K562 (cell line): ENCODE results near the gene FOXI1. TPM values are rescaled to one million over a fixed set of nuclear protein-coding genes. Genes with fewer than 3 reads are reported as not detected.
A peak's percentile ranks its signal among the peaks of the same experiment; 100 is the strongest.

Experiments
- ATAC-seq: fragments of 200-7000 bp; cut with Tn5 transposase; 3 replicates; pipeline ENCODE4 v1.9.1; 2020; ENCODE audit warnings: moderate library complexity
- BruUV-seq: library from RNA; stranded (reverse); fragments of 400-500 nt; replicated peaks from 2 replicates; lab custom pipeline; 2021; lab: Mats Ljungman, UMichigan
- CTCF ChIA-PET: fragments of 300-600 bp; formaldehyde crosslinking; extraction: SDS; loops from one replicate; lab custom pipeline; 2021; ENCODE audit warnings: low intra/inter-chr PET ratio; lab: Yijun Ruan, JAX
- POLR2A ChIA-PET: fragments of 300-600, 350-650 bp; sonication (Branson Sonifier 250); formaldehyde crosslinking; extraction: SDS; loops from one replicate; lab custom pipeline; 2021; ENCODE audit warnings: antibody characterized with exemption, inconsistent platforms; lab: Yijun Ruan, JAX
- DNase-seq, 4 experiments: peaks; one replicate each; pipeline versions ENCODE4 v3.0.0 to v3.0.0-alpha.2; 2011 to 2018; ENCODE audit warnings: low spot score in 3 of 4, mixed read lengths in 3 of 4; ENCODE audit errors: extremely low read depth in 1 of 4
- FAIRE-seq: peaks from 2 replicates; lab custom pipeline; 2011; peaks lifted over from hg19 to GRCh38; lab: Jason Lieb, UNC
- H2AFZ ChIP-seq: 2 replicates; pipeline ENCODE4 v1.6.0; 2011; ENCODE audit warnings: low read depth, low read length, control low read depth, inconsistent platforms
- H3K27ac ChIP-seq: fragments of 200-600 bp; 3 replicates; pipeline ENCODE4 v1.8.0; 2011; ENCODE audit warnings: low read depth, mild to moderate bottlenecking, control low read depth, inconsistent platforms, low read length, moderate library complexity, mixed read lengths; ENCODE audit errors: extremely low read depth
- H3K27me3 ChIP-seq, 2 experiments: fragments of 300-600 bp in 1 of 2; 2 replicates in 1 of 2; 3 replicates in 1 of 2; pipeline versions ENCODE4 v1.6.0 to v1.8.0; 2011; ENCODE audit warnings: inconsistent platforms in 2 of 2, low read length in 2 of 2, mild to moderate bottlenecking in 1 of 2, mixed read lengths in 1 of 2, moderate library complexity in 1 of 2; ENCODE audit not compliant: control insufficient read depth in 2 of 2, insufficient read depth in 2 of 2
- H3K36me3 ChIP-seq: fragments of 300-600 bp; 3 replicates; pipeline ENCODE4 v1.8.0; 2011; ENCODE audit warnings: mild to moderate bottlenecking, low read length, inconsistent platforms; ENCODE audit not compliant: control insufficient read depth, insufficient read depth
- H3K4me1 ChIP-seq, 2 experiments: fragments of 200-600 bp in 1 of 2; replicated peaks in 1 of 2; 2 replicates in 1 of 2; 3 replicates in 1 of 2; pipeline versions ENCODE4 v1.5.1 to v1.8.0; 2011; ENCODE audit warnings: inconsistent platforms in 2 of 2, low read length in 2 of 2, mild to moderate bottlenecking in 1 of 2, mixed read lengths in 1 of 2, moderate library complexity in 1 of 2; ENCODE audit not compliant: control insufficient read depth in 2 of 2, insufficient read depth in 2 of 2
- H3K4me2 ChIP-seq: 2 replicates; pipeline ENCODE4 v1.6.1; 2011; ENCODE audit warnings: low read length, control low read depth, inconsistent platforms, mixed read lengths; ENCODE audit not compliant: insufficient read depth
- H3K4me3 ChIP-seq: fragments of 200-600 bp; sonication (generic), shearing (Covaris generic); 2 replicates; pipeline ENCODE4 v1.5.1; 2016; ENCODE audit warnings: control low read depth, inconsistent platforms
- H3K79me2 ChIP-seq: fragments of 200-600 bp; 3 replicates; pipeline ENCODE4 v1.8.0; 2011; ENCODE audit warnings: low read length, inconsistent platforms; ENCODE audit not compliant: control insufficient read depth, insufficient read depth
- H3K9ac ChIP-seq, 2 experiments: 2 replicates each; pipeline versions ENCODE4 v1.6.0 to v1.6.1; 2011; ENCODE audit warnings: low read depth in 2 of 2, low read length in 2 of 2, control low read depth in 1 of 2, inconsistent platforms in 1 of 2, mild to moderate bottlenecking in 1 of 2, mixed read lengths in 1 of 2; ENCODE audit not compliant: insufficient read depth in 1 of 2
- H3K9me1 ChIP-seq: one replicate; pipeline ENCODE4 v1.6.0; 2011; ENCODE audit warnings: inconsistent platforms, mild to moderate bottlenecking, low read length, moderate library complexity; ENCODE audit not compliant: control insufficient read depth, insufficient read depth
- H3K9me3 ChIP-seq: replicated peaks from 2 replicates; pipeline ENCODE4 v1.5.1; 2011; ENCODE audit warnings: low read depth, low read length, inconsistent platforms; ENCODE audit not compliant: control insufficient read depth, insufficient read depth
- H4K20me1 ChIP-seq: replicated peaks from 2 replicates; pipeline ENCODE4 v1.6.1; 2011; ENCODE audit warnings: low read length, inconsistent platforms, mixed read lengths; ENCODE audit not compliant: control insufficient read depth, insufficient read depth
- DDX20 ChIP-seq: fragments of 450-650 bp; IDR thresholded peaks from 2 replicates; pipeline ENCODE4 v1.6.1; 2016; ENCODE audit warnings: missing genetic modification characterization, low read depth, mild to moderate bottlenecking, missing compliant biosample characterization, moderate library complexity
- NFIC ChIP-seq: fragments of 450-650 bp; IDR thresholded peaks from 2 replicates; pipeline ENCODE4 v1.6.1; 2017; ENCODE audit warnings: mild to moderate bottlenecking, inconsistent platforms
- RBM25 ChIP-seq: fragments of 200-400 bp; formaldehyde crosslinking; IDR thresholded peaks from 2 replicates; pipeline ENCODE4 v1.6.1; 2018; ENCODE audit warnings: low read length, low read depth, moderate library complexity; ENCODE audit not compliant: severe bottlenecking
- TCF7 ChIP-seq: sonication (generic); IDR thresholded peaks from 2 replicates; pipeline ENCODE4 v1.6.1; 2016; ENCODE audit warnings: antibody characterized with exemption, borderline replicate concordance
- ZFP36 ChIP-seq: fragments of 150-350 bp; IDR thresholded peaks from 2 replicates; pipeline ENCODE4 v1.6.1; 2018; ENCODE audit warnings: low read length, low read depth; ENCODE audit not compliant: partially characterized antibody
- ZNF695 ChIP-seq: fragments of 450-650 bp; formaldehyde crosslinking; IDR thresholded peaks from 2 replicates; pipeline ENCODE4 v1.4.0; 2020; ENCODE audit warnings: mild to moderate bottlenecking, moderate library complexity
- ZNF766 ChIP-seq: fragments of 200-800 bp; sonication (Bioruptor generic); conservative IDR thresholded peaks from 2 replicates; pipeline ENCODE4 v1.6.1; 2016; ENCODE audit warnings: missing genetic modification characterization, missing compliant biosample characterization
- WGBS: fragments of 100-300 bp; shearing (Covaris generic); methylation state at CpG from one replicate; pipeline ENCODE4 v1.1.6; 2016; ENCODE audit warnings: low coverage, mixed read lengths; ENCODE audit not compliant: insufficient coverage; ENCODE audit errors: missing lambda C conversion rate; 5-methylcytosine and 5-hydroxymethylcytosine counted together
- in situ Hi-C: fragments of 300-500 bp; cut with MboI; formaldehyde crosslinking; loops from 4 replicates; pipeline ENCODE4 v1.15.0; 2018; ENCODE audit warnings: inconsistent platforms, mixed read lengths
- intact Hi-C: fragments of 100-400 bp; cut with micrococcal nuclease; formaldehyde crosslinking; loops from 2 replicates; pipeline ENCODE4 v1.14.2; 2022
- polyA plus RNA-seq, 8 experiments: library from polyadenylated mRNA; depleted of rRNA in 4 of 8; stranded (reverse) in 5 of 8; unstranded in 3 of 8; fragments of >200 nt; fragmentation: Nextera tagmentation in 2 of 8; fragmentation: Illumina TruSeq in 1 of 8; extraction: Ambion mirVana in 2 of 8; extraction: Trizol in 1 of 8; gene quantifications; 2 replicates each; pipeline versions ENCODE4 v1.2.1 to v1.2.3, GENCODE V29; 2011 to 2014; ENCODE audit warnings: inconsistent platforms in 1 of 8, missing spikeins in 1 of 8
- total RNA-seq, 7 experiments: library from RNA; depleted of rRNA in 6 of 7; stranded (reverse); fragments of >200 nt in 6 of 7; fragmentation: Illumina TruSeq in 2 of 7; extraction: Trizol in 2 of 7; gene quantifications; 2 replicates each; pipeline versions ENCODE4 v1.2.1 to v1.2.3, GENCODE V29; 2011 to 2021; ENCODE audit warnings: low replicate concordance in 1 of 7
- TF ChIP-seq, protein P1 (sequence below): fragments of 250-450 bp; sonication (Bioruptor Pico); IDR thresholded peaks from 2 replicates; pipeline ENCODE4 v1.8.0; 2022; ENCODE audit warnings: inconsistent platforms
- TF ChIP-seq, protein P2 (sequence below): conservative IDR thresholded peaks from 2 replicates; pipeline ENCODE4 v1.6.1; 2011; ENCODE audit warnings: low read depth, mild to moderate bottlenecking, low read length; ENCODE audit not compliant: control insufficient read depth
- TF ChIP-seq, protein P3 (sequence below): sonication (generic); formaldehyde crosslinking; IDR thresholded peaks from 2 replicates; pipeline ENCODE4 v1.8.0; 2022; ENCODE audit warnings: missing genetic modification reagents, mild to moderate bottlenecking, borderline replicate concordance

Gene FOXI1
- total and polyA plus RNA-seq, 9 of the 15 experiments (the other 6 are each of a cell fraction or from before 2014, with no cell fraction given) = not detected

DNA sequence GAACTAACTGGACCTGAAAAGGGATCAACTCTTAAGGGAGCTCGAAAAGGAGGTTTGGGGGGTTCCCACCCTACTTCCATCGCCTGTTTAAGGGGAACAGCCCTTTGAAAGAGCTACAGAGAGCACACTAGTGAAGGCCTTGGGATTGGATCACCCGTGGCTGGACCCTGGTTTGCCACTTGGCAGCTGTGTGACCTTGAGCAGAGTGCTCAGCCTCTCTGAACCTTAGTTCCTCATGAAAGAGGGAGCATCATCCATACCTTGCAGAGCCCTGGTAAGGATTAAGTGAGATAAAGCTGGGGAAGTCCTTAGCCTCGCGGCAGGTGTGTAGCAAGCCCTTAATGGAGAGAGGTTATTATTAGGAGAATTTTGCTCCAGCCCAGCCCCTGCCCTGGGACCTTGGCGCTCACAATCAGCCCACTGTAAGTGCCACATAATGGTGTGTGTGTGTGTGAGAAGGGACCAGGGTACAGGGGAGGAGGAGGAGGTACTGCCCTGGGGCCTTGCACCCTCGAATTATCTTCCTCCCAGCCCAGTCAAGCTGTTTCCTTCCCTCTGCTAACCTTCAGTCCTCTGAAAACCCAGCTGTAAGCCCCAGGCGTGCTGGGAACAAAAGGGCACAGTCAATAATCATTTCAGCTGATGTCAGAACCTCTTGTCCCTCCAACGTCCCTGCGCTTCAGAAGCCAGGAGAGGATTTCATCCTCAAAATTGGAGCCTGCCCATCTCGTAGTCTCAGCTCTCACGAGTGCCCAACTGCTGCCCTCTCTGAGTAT lies 42.9 kb downstream of the FOXI1 start:
- FAIRE-seq (no peak), DNase-seq (no peak), ATAC-seq (no peak)
- H2AFZ ChIP-seq = no peak overlapping the region
- H3K79me2 ChIP-seq = no peaks in the 10 kb centered on the region
- no peak for TF ChIP-seq ZNF766 (CRISPR knock-in tag)
- peak; percentile 70 for TF ChIP-seq ZFP36
- TF ChIP-seq RBM25 = peak; percentile 54
- ChIA-PET CTCF (no interaction called here), POLR2A (no interaction called here)
- no peaks in the 10 kb centered on the region for H3K9me3 ChIP-seq
- no peaks in the 10 kb centered on the region for H3K36me3 ChIP-seq
- 3% methylated on average over 12 of the region's 12 CpGs for WGBS
- H3K9ac ChIP-seq = no peak overlapping the region
- BruUV-seq = no TSS peak
- H3K27ac ChIP-seq = no peak overlapping the region
- H3K4me2 ChIP-seq = no peak overlapping the region
- H4K20me1 ChIP-seq = peaks cover 21% of the 10 kb centered on the region
- peaks cover 0 to 47% of the 10 kb centered on the region in 2 experiments; a peak in 3 of 5 replicates for H3K27me3 ChIP-seq
- H3K4me3 ChIP-seq = no peak overlapping the region
- intact Hi-C loops (no loop called here), in situ Hi-C loops (no loop called here)
- H3K4me1 ChIP-seq = peaks cover 12 to 17% of the 10 kb centered on the region in 2 experiments; a peak in 4 of 5 replicates
- H3K9me1 ChIP-seq = no peaks in the 10 kb centered on the region

DNA sequence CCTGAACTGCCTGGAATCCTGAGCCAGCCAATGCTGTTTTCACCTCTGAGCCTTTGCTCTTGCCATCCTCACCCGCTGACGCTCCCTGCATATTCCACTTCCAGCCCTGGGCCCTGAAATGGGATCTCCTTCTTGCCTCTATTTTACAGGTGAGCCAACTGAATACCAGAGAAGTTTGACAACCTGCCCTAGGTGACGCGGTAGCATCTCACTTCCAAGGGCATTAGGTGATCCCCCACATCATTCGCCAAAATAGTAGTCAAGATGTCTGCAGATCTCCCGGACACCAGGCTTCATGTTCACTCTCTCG lies 43.5 kb downstream of the FOXI1 start:
- peaks cover 21% of the 10 kb centered on the region for H4K20me1 ChIP-seq
- no peaks in the 10 kb centered on the region for H3K9me1 ChIP-seq
- H2AFZ ChIP-seq = no peak overlapping the region
- no peaks in the 10 kb centered on the region for H3K36me3 ChIP-seq
- H3K27me3 ChIP-seq = peaks cover 0 to 41% of the 10 kb centered on the region in 2 experiments; a peak in 3 of 5 replicates
- ChIA-PET POLR2A (no interaction called here), CTCF (no interaction called here)
- in situ Hi-C loops = no loop called here
- H3K79me2 ChIP-seq = no peaks in the 10 kb centered on the region
- WGBS = 37% methylated on average over 7 of the region's 7 CpGs
- H3K9ac ChIP-seq = no peak overlapping the region
- no peaks in the 10 kb centered on the region for H3K9me3 ChIP-seq
- H3K4me2 ChIP-seq = no peak overlapping the region
- DNase-seq (no peak), FAIRE-seq (no peak), ATAC-seq (no peak)
- no peak overlapping the region for H3K27ac ChIP-seq
- no TSS peak for BruUV-seq
- H3K4me1 ChIP-seq = peaks cover 12 to 17% of the 10 kb centered on the region in 2 experiments; a peak in 4 of 5 replicates
- H3K4me3 ChIP-seq = no peak overlapping the region
- intact Hi-C loops = no loop called here
- TF ChIP-seq TCF7 (no peak), NFIC (no peak), ZNF695 (CRISPR knock-in tag) (no peak), DDX20 (tag) (no peak)
- TF ChIP-seq, protein P1, sequence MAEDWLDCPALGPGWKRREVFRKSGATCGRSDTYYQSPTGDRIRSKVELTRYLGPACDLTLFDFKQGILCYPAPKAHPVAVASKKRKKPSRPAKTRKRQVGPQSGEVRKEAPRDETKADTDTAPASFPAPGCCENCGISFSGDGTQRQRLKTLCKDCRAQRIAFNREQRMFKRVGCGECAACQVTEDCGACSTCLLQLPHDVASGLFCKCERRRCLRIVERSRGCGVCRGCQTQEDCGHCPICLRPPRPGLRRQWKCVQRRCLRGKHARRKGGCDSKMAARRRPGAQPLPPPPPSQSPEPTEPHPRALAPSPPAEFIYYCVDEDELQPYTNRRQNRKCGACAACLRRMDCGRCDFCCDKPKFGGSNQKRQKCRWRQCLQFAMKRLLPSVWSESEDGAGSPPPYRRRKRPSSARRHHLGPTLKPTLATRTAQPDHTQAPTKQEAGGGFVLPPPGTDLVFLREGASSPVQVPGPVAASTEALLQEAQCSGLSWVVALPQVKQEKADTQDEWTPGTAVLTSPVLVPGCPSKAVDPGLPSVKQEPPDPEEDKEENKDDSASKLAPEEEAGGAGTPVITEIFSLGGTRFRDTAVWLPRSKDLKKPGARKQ (CRISPR knock-in tag) = no peak
- TF ChIP-seq, protein P2, sequence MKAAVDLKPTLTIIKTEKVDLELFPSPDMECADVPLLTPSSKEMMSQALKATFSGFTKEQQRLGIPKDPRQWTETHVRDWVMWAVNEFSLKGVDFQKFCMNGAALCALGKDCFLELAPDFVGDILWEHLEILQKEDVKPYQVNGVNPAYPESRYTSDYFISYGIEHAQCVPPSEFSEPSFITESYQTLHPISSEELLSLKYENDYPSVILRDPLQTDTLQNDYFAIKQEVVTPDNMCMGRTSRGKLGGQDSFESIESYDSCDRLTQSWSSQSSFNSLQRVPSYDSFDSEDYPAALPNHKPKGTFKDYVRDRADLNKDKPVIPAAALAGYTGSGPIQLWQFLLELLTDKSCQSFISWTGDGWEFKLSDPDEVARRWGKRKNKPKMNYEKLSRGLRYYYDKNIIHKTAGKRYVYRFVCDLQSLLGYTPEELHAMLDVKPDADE = no peak
- TF ChIP-seq, protein P3, sequence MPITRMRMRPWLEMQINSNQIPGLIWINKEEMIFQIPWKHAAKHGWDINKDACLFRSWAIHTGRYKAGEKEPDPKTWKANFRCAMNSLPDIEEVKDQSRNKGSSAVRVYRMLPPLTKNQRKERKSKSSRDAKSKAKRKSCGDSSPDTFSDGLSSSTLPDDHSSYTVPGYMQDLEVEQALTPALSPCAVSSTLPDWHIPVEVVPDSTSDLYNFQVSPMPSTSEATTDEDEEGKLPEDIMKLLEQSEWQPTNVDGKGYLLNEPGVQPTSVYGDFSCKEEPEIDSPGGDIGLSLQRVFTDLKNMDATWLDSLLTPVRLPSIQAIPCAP = no peak
